H9 (cell line): Measurements from ENCODE around the gene PASK. TPM values are rescaled to one million over a fixed set of nuclear protein-coding genes. Genes with fewer than 3 reads are reported as not detected.

Experiments
- DNase-seq: peaks from one replicate; pipeline ENCODE4 v3.0.0-alpha.2; 2017
- H2AFZ ChIP-seq: one replicate; pipeline ENCODE4 v1.6.1; 2013; ENCODE audit warnings: mild to moderate bottlenecking, low read length, control low read depth, moderate library complexity
- H2AK5ac ChIP-seq: 2 replicates; pipeline ENCODE4 v1.6.1; 2013; ENCODE audit warnings: low read length, control low read depth, mixed read lengths; ENCODE audit not compliant: insufficient read length
- H2BK120ac ChIP-seq: one replicate; pipeline ENCODE4 v1.6.1; 2013; ENCODE audit warnings: low read depth, mild to moderate bottlenecking, low read length, control low read depth, inconsistent platforms; ENCODE audit not compliant: poor library complexity, severe bottlenecking
- H2BK12ac ChIP-seq: 2 replicates; pipeline ENCODE4 v1.6.1; 2013; ENCODE audit warnings: low read length, control low read depth, mixed read lengths, low read depth; ENCODE audit not compliant: insufficient read length
- H2BK15ac ChIP-seq: 2 replicates; pipeline ENCODE4 v1.6.1; 2013; ENCODE audit warnings: low read depth, low read length, control low read depth
- H2BK20ac ChIP-seq: one replicate; pipeline ENCODE4 v1.6.1; 2013; ENCODE audit warnings: low read depth, mild to moderate bottlenecking, low read length, control low read depth, inconsistent platforms; ENCODE audit not compliant: poor library complexity, severe bottlenecking
- H2BK5ac ChIP-seq: 2 replicates; pipeline ENCODE4 v1.6.1; 2013; ENCODE audit warnings: low read length, control low read depth, mixed read lengths; ENCODE audit not compliant: insufficient read length
- H3K14ac ChIP-seq: 2 replicates; pipeline ENCODE4 v1.6.1; 2013; ENCODE audit warnings: low read length, control low read depth; ENCODE audit not compliant: insufficient read depth
- H3K18ac ChIP-seq: 2 replicates; pipeline ENCODE4 v1.6.1; 2013; ENCODE audit warnings: low read depth, mild to moderate bottlenecking, mixed read lengths, low read length, control low read depth; ENCODE audit not compliant: insufficient read length
- H3K23ac ChIP-seq: 2 replicates; pipeline ENCODE4 v1.6.1; 2013; ENCODE audit warnings: low read length, control low read depth, mixed read lengths, low read depth; ENCODE audit not compliant: insufficient read length
- H3K23me2 ChIP-seq: 2 replicates; pipeline ENCODE4 v1.6.1; 2013; ENCODE audit warnings: low read depth, mild to moderate bottlenecking, mixed read lengths, low read length, control low read depth; ENCODE audit not compliant: insufficient read length, poor library complexity, severe bottlenecking
- H3K27ac ChIP-seq: 2 replicates; pipeline ENCODE4 v1.5.1; 2013; ENCODE audit warnings: low read length, control low read depth, mixed read lengths, low read depth; ENCODE audit not compliant: insufficient read length
- H3K27me3 ChIP-seq: 2 replicates; pipeline ENCODE4 v1.6.1; 2013; ENCODE audit warnings: low read length, control low read depth, inconsistent platforms; ENCODE audit not compliant: insufficient read depth
- H3K4ac ChIP-seq: 2 replicates; pipeline ENCODE4 v1.6.1; 2013; ENCODE audit warnings: low read depth, mild to moderate bottlenecking, control low read depth, inconsistent platforms, low read length, moderate library complexity
- H3K4me1 ChIP-seq: 2 replicates; pipeline ENCODE4 v1.6.1; 2013; ENCODE audit warnings: low read length, control low read depth, inconsistent platforms; ENCODE audit not compliant: insufficient read depth
- H3K4me2 ChIP-seq: 2 replicates; pipeline ENCODE4 v1.6.1; 2013; ENCODE audit warnings: low read length, control low read depth, mixed read lengths; ENCODE audit not compliant: insufficient read length, insufficient read depth
- H3K56ac ChIP-seq: 2 replicates; pipeline ENCODE4 v1.6.1; 2013; ENCODE audit warnings: low read depth, mild to moderate bottlenecking, mixed read lengths, low read length, control low read depth; ENCODE audit not compliant: insufficient read length
- H3K79me1 ChIP-seq: 2 replicates; pipeline ENCODE4 v1.6.1; 2013; ENCODE audit warnings: low read depth, mild to moderate bottlenecking, moderate library complexity, low read length, control low read depth, inconsistent platforms; ENCODE audit not compliant: insufficient read depth, poor library complexity, severe bottlenecking
- H3K79me2 ChIP-seq: 2 replicates; pipeline ENCODE4 v1.6.1; 2013; ENCODE audit warnings: low read length, control low read depth, inconsistent platforms; ENCODE audit not compliant: insufficient read depth
- H3K9ac ChIP-seq: 2 replicates; pipeline ENCODE4 v1.6.1; 2013; ENCODE audit warnings: low read length, control low read depth, mixed read lengths; ENCODE audit not compliant: insufficient read length; ENCODE audit errors: extremely low read depth
- H3K9me3 ChIP-seq: one replicate; pipeline ENCODE4 v1.6.1; 2013; ENCODE audit warnings: low read depth, low read length, inconsistent platforms; ENCODE audit not compliant: control insufficient read depth
- H3T11ph ChIP-seq: one replicate; pipeline ENCODE4 v1.6.1; 2013; ENCODE audit warnings: mild to moderate bottlenecking, low read length, control low read depth, inconsistent platforms
- H4K20me1 ChIP-seq: one replicate; pipeline ENCODE4 v1.6.1; 2013; ENCODE audit not compliant: control insufficient read depth, insufficient read length, insufficient read depth
- H4K5ac ChIP-seq: 2 replicates; pipeline ENCODE4 v1.6.1; 2013; ENCODE audit warnings: low read depth, mild to moderate bottlenecking, mixed read lengths, low read length, control low read depth; ENCODE audit not compliant: insufficient read length
- H4K8ac ChIP-seq: replicated peaks from 2 replicates; pipeline ENCODE4 v1.6.1; 2013; ENCODE audit warnings: low read length, control low read depth, mixed read lengths, low read depth; ENCODE audit not compliant: insufficient read length
- H4K91ac ChIP-seq: 2 replicates; pipeline ENCODE4 v1.6.1; 2013; ENCODE audit warnings: low read depth, mild to moderate bottlenecking, moderate library complexity, mixed read lengths, low read length, control low read depth; ENCODE audit not compliant: insufficient read length
- H3K27ac Mint-ChIP-seq, 3 experiments: 2 replicates in 2 of 3; 3 replicates in 1 of 3; pipeline ENCODE4 v1.8.0; 2020 to 2021; ENCODE audit warnings: mixed read lengths in 3 of 3, mild to moderate bottlenecking in 1 of 3, moderate library complexity in 1 of 3
- H3K27me3 Mint-ChIP-seq: 2 replicates; pipeline ENCODE4 v1.8.0; 2021; ENCODE audit warnings: low read depth, mild to moderate bottlenecking, moderate library complexity, mixed read lengths
- H3K36me3 Mint-ChIP-seq, 3 experiments: 2 replicates in 2 of 3; 3 replicates in 1 of 3; pipeline ENCODE4 v1.8.0; 2020 to 2021; ENCODE audit warnings: low read depth in 3 of 3, mixed read lengths in 3 of 3; ENCODE audit not compliant: insufficient read depth in 1 of 3
- H3K4me1 Mint-ChIP-seq, 2 experiments: 2 replicates each; pipeline ENCODE4 v1.8.0; 2020; ENCODE audit warnings: mixed read lengths in 2 of 2
- H3K4me3 Mint-ChIP-seq, 2 experiments: 2 replicates in 1 of 2; 3 replicates in 1 of 2; pipeline ENCODE4 v1.8.0; 2020 to 2021; ENCODE audit warnings: mild to moderate bottlenecking in 2 of 2, mixed read lengths in 2 of 2, moderate library complexity in 1 of 2
- H3K9me3 Mint-ChIP-seq, 2 experiments: 2 replicates in 1 of 2; 3 replicates in 1 of 2; pipeline ENCODE4 v1.8.0; 2020; ENCODE audit warnings: mild to moderate bottlenecking in 2 of 2, mixed read lengths in 2 of 2, moderate library complexity in 1 of 2
- WGBS: extraction: QIAGEN DNeasy Blood & Tissue Kit; methylation state at CpG from one replicate; pipeline ENCODE4 v1.1.7; 2013; ENCODE audit warnings: missing lambda C conversion rate, low lambda C conversion rate, mixed read lengths; ENCODE audit not compliant: insufficient read length; ENCODE audit errors: extremely low coverage; 5-methylcytosine and 5-hydroxymethylcytosine counted together
- total RNA-seq: library from RNA; stranded (reverse); gene quantifications from 2 replicates; pipeline ENCODE4 v1.2.1, GENCODE V29; 2021
- TF ChIP-seq, protein P1 (sequence below): fragments of 200-600 bp; sonication (generic); conservative IDR thresholded peaks from 3 replicates; pipeline ENCODE4 v1.8.0; 2021; ENCODE audit warnings: antibody characterized with exemption, mild to moderate bottlenecking

The PASK gene
- total RNA-seq, 1 experiment from 2014 or later, result 68.0 TPM

DNA sequence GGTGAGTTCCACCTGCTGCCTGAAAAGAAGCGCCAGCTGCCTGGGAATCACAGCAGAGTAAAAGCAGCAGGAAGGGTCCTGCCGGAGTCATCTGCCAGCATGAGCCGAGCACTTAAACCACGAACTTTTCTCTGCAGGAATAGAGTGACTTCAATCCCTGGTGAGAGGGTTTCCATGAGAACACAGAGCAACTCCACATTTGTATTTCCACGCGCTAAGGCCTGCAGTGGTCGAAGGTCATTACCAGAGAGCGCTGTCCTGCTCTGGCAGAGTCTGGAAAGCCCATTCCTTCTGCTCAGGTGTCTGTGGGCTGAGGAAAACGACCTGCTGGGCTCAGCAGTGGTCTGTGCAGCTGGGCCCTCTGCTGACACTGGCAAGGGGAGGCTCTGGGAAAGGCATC lies 6.7 kb downstream of the PASK start:
- H3K9me3 ChIP-seq, result no peaks in the 10 kb centered on the region
- H2BK120ac ChIP-seq, result no peak overlapping the region
- no peak overlapping the region for H3K9ac ChIP-seq
- H4K5ac ChIP-seq, result no peak overlapping the region
- no peak overlapping the region for H3K4me2 ChIP-seq
- 0 out of 4 replicates have a peak, but pooled peaks cover 0 to under 1% of the 10 kb centered on the region in 2 experiments for H3K4me1 Mint-ChIP-seq
- no peak for DNase-seq
- H4K20me1 ChIP-seq, result no peaks in the 10 kb centered on the region
- no peak overlapping the region for H2AFZ ChIP-seq
- H3K27me3 ChIP-seq, result no peaks in the 10 kb centered on the region
- no peak overlapping the region for H2BK5ac ChIP-seq
- WGBS, result no CpG with 5 or more reads among the region's 9 CpGs
- H3K27ac Mint-ChIP-seq, result no peak overlapping the region
- H3K79me2 ChIP-seq, result no peaks in the 10 kb centered on the region
- H3K4me1 ChIP-seq, result no peaks in the 10 kb centered on the region
- TF ChIP-seq, protein P1, sequence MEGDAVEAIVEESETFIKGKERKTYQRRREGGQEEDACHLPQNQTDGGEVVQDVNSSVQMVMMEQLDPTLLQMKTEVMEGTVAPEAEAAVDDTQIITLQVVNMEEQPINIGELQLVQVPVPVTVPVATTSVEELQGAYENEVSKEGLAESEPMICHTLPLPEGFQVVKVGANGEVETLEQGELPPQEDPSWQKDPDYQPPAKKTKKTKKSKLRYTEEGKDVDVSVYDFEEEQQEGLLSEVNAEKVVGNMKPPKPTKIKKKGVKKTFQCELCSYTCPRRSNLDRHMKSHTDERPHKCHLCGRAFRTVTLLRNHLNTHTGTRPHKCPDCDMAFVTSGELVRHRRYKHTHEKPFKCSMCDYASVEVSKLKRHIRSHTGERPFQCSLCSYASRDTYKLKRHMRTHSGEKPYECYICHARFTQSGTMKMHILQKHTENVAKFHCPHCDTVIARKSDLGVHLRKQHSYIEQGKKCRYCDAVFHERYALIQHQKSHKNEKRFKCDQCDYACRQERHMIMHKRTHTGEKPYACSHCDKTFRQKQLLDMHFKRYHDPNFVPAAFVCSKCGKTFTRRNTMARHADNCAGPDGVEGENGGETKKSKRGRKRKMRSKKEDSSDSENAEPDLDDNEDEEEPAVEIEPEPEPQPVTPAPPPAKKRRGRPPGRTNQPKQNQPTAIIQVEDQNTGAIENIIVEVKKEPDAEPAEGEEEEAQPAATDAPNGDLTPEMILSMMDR, result no peak
- no peak overlapping the region for H2BK15ac ChIP-seq
- H2BK20ac ChIP-seq, result no peak overlapping the region
- H3K9me3 Mint-ChIP-seq, result no peaks in the 10 kb centered on the region
- H3K23ac ChIP-seq, result no peak overlapping the region
- no peak overlapping the region for H3K18ac ChIP-seq
- H3K4ac ChIP-seq, result no peak overlapping the region
- no peak overlapping the region for H3T11ph ChIP-seq
- no peak overlapping the region for H4K8ac ChIP-seq
- no peak overlapping the region for H2BK12ac ChIP-seq
- peaks cover 10 to 50% (median 47%) of the 10 kb centered on the region in 3 experiments; a peak in 6 of 7 replicates for H3K36me3 Mint-ChIP-seq
- no peak overlapping the region for H3K14ac ChIP-seq
- H2AK5ac ChIP-seq, result no peak overlapping the region
- H3K4me3 Mint-ChIP-seq, result no peak overlapping the region
- H3K56ac ChIP-seq, result no peak overlapping the region
- no peaks in the 10 kb centered on the region for H3K27me3 Mint-ChIP-seq
- no peaks in the 10 kb centered on the region for H3K79me1 ChIP-seq
- no peak overlapping the region for H4K91ac ChIP-seq
- no peak overlapping the region for H3K27ac ChIP-seq
- H3K23me2 ChIP-seq, result no peaks in the 10 kb centered on the region
